Endometrial microvascular endothelial cells (primary cell): ENCODE measurements around the gene DOHH. TPM values are rescaled to one million over a fixed set of nuclear protein-coding genes. Genes with fewer than 3 reads are reported as not detected.
"Not testable (repeated sequence)": the region's sequence is repeated elsewhere in the genome, so short reads cannot be mapped to it uniquely, and the experiment has no call there.

Source experiments
- in situ Hi-C: cut with HindIII; loops from 2 replicates; pipeline ENCODE4 v1.10.0; 2017; ENCODE audit warnings: low sequenced_read_pairs, low pct_unique_long_range_greater_than_20kb; ENCODE audit errors: inconsistent ontology term
- total RNA-seq: library from RNA; depleted of rRNA; stranded (reverse); fragments of >200 nt; gene quantifications from one replicate; pipeline ENCODE4 v1.2.3, GENCODE V29; 2015; ENCODE audit errors: inconsistent ontology term

Gene DOHH
- total RNA-seq, 1 donor from 2014 or later, result 28.8 TPM

DNA sequence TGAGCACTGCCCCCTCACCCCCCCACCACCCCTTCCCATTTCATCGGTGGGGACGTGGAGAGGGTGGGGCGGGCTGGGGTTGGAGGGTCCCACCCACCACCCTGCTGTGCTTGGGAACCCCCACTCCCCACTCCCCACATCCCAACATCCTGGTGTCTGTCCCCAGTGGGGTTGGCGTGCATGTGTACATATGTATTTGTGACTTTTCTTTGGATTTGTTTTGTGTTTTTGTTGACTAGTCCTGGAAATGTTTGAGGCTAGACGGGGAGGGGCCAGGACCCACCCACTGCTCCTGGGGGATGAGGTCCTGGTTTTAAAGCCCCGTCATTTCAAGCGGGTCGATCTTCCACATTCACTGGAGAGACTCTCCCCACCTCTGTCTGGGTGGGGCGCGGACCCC lies 35.5 kb upstream of the DOHH start:
- in situ Hi-C loops, result no loop called here

DNA sequence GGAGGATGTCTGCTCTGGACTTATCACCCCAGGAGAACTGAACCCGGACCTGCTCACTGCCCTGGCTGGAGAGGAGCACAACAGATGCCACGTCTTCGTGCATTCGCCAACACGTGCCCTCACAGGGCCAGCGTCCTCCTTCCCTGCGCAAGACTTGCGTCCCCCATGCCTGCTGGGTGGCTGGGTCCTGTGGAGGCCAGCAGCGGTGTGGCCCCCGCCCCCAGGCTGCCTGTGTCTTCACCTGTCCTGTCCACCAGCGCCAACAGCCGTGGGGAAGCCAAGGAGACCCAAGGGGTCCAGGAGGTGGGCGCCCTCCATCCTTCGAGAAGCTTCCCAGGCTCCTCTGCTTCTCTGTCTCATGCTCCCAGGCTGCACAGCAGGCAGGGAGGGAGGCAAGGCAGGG lies 35.1 kb upstream of the DOHH start:
- in situ Hi-C loops, result no loop called here

GRCh38 chr19:3535235-3535535 lies 34.7 kb upstream of the DOHH start:
- in situ Hi-C loops, result no loop called here

- in situ Hi-C loops, result no loop called here
Measured at GRCh38 chr19:3534375-3535234, 34.1 kb upstream of the DOHH start.

GRCh38 chr19:3533563-3534216 lies 33.2 kb upstream of the DOHH start:
- in situ Hi-C loops, result no loop called here

DNA sequence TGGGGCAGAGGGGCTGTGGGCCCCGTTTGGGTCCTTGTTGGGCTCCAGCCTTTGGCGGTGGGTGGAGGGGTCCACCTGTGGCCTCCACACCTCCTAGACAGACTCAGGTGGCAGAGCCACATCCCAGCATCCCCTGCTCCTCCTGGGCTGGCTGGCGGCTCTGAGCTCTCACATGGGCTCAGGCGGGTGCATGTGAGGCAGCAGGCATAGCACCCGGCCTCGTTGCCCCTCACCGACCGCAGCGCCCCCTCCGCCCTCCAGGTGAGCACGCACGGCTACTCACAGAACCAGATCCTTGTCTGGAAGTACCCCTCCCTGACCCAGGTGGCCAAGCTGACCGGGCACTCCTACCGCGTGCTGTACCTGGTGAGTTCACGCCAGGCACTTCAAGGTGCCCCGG lies 32.6 kb upstream of the DOHH start:
- in situ Hi-C loops, result no loop called here

- in situ Hi-C loops, result no loop called here
Measured at GRCh38 chr19:3532154-3532786, 31.8 kb upstream of the DOHH start.

DNA sequence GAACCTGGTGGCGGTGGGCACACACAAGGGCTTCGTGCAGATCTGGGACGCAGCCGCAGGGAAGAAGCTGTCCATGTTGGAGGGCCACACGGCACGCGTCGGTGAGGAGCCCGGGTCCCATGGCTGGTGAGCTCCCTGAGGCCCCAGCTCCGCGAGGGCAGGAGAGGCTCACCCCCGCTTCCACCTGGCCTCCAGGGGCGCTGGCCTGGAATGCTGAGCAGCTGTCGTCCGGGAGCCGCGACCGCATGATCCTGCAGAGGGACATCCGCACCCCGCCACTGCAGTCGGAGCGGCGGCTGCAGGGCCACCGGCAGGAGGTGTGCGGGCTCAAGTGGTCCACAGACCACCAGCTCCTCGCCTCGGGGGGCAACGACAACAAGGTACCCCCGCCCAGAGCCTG lies 31.2 kb upstream of the DOHH start:
- in situ Hi-C loops, result no loop called here

DNA sequence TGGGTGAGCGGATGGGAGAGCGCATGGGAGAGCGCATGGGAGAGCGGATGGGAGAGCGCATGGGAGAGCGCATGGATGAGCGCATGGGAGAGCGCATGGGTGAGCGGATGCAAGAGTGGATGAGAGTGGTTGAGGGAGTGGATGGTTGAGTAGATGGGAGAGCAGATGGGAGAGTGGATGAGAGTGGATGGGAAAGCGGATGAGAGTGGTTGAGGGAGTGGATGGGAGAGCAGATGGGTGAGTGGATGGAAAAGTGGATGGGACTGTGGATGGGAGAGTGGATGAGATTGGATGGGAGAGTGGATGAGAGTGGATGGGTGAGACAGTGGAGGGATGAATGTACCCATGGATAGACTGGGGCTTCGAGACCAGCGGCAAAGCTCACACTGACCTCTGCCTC lies 29.9 kb upstream of the DOHH start:
- in situ Hi-C loops, result no loop called here

- in situ Hi-C loops, result not testable (repeated sequence)
Measured at GRCh38 chr19:3529299-3529698, 28.8 kb upstream of the DOHH start.

DNA sequence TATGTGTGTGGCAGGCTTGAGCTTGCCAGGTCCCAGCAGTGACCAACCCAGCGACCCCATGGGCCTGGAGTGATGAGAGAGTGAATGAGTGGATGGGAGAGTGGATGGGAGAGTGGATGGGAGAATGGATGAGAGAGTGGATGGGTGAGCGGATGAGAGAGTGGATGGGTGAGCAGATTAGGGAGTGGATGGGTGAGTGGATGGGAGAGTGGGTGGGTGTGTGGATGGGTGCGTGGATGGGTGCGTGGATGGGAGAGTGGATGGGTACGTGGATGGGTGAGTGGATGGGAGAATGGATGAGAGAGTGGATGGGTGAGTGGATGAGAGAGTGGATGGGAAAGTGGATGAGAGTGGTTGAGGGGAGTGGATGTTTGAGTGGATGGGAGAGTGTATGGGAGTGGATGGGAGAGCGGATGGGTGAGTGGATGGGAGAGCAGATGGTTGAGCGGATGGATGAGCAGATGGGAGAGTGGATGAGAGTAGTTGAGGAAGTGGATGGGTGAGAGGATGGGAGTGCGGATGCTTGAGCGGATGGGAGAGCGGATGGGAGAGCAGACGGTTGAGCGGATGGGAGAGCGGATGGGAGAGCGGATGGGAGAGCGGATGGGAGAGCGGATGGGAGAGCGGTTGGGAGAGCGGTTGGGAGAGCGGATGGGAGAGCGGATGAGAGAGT lies 28.2 kb upstream of the DOHH start:
- in situ Hi-C loops, result no loop called here

DNA sequence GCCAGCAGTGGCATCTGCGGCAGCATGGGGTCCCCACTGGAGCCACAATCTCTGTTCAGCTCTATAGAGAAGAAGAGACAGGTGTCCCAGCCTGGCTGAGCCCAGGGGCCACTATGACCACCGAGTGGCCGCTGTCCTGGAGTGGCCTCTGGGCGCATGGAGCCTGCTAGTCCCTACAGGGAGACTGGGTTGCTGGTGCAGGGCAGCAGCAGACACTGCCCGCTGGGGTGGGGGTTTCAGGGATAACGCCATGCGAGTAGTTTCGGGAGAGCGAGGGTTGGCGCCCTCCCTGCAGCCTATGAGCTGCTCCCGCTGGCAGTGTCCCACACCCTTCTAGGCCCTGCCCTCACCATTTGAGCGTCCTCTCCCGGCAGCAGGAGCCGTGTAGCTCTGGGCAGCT lies 27.6 kb upstream of the DOHH start:
- in situ Hi-C loops, result no loop called here

- in situ Hi-C loops, result no loop called here
Measured at GRCh38 chr19:3527238-3527910, 26.9 kb upstream of the DOHH start.

DNA sequence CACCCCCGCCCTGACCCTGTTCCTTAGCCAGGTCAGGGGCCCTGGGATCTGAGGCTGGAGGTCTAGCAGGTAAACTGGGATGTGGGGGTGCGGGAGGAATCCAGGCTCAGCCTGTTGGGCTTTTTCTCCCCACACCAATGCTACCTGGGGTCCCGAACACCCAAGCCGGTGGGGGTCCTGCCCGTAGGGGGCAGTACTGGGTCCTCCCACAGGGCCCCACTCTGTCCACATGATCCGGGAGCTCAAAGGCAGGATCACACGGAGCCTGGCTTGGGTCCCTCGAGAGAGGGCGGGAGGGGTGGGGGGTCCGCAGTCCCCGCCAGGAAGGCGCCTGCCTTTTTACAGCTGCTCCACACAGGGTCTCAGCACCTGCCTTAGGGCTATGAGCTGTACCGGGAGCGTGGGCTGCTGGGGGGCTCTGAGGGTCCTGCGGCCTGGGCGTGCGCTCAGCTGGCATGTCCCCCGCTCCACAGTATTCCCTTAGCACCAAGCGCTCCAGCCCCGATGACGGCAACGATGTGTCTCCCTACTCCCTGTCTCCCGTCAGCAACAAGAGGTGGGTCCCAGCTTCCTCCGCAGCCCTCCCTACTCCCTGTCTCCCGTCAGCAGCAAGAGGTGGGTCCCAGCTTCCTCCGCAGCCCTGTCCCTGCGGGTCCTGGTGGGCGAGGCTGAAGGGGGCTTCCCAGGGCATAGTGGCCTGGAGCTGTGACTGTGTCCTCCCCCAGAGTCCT lies 26.2 kb upstream of the DOHH start:
- in situ Hi-C loops, result no loop called here

DNA sequence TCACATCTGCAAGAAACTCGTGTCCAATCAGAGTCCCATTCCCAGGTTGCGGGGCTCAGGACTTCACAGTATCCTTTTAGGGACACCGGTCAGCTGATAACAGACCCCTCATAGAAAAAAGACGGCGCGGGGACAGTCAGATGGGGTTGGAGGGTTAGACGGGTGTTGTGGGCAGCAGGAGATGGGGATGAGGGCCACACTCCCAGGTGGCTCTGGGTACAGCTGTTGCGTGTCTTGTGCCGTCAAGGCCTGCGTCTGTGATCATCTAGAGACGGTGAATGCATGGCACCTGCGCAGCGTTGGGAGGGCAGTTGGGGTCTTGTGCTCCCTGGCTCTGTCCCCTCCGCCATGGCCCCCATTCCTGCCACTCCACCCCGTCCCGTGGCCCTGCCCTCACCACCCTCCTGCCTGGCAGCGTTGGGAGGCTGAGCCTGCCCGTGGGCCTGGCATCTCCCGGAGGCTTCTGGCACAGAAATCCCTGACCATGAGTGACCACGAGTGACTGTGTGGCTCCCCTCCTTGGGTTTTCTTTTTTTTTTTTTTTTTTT lies 24.5 kb upstream of the DOHH start:
- in situ Hi-C loops, result no loop called here

DNA sequence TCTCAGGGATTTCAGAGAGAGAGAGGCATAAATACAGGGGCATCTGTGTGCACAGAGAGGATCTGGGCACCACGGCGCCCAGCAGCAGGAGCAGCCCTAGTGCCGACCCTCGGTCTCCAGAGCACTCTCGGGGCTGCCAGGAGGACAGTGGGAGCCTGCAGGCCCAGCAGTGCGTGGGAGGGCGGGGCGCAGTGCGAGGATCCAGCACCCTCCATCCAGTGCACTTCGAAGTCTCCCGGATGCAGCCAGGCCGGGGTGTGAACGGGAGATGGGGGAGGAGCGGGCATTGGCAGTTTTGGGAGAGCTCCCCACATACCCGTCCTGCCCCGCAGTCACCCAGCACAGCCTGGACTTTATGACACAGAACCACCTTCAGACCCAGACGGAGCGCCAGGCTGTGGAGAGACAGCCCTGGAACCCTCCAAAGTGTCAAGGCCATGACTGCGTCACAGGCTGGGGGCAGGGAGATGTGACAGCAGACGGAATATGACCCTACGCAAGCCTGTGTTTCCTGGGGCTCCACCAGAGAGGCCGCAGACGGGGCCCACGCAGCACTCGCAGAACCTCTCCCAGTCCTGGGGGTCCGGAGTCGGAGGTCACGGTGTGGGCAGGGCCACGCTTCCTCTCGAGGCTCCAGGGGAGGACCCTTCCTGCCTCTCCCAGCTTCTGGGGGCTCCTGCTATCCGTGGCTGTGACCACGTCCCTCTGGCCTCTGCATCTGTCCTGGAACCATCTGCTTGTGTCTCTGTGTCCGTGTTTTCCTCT lies 23.8 kb upstream of the DOHH start:
- in situ Hi-C loops, result no loop called here

DNA sequence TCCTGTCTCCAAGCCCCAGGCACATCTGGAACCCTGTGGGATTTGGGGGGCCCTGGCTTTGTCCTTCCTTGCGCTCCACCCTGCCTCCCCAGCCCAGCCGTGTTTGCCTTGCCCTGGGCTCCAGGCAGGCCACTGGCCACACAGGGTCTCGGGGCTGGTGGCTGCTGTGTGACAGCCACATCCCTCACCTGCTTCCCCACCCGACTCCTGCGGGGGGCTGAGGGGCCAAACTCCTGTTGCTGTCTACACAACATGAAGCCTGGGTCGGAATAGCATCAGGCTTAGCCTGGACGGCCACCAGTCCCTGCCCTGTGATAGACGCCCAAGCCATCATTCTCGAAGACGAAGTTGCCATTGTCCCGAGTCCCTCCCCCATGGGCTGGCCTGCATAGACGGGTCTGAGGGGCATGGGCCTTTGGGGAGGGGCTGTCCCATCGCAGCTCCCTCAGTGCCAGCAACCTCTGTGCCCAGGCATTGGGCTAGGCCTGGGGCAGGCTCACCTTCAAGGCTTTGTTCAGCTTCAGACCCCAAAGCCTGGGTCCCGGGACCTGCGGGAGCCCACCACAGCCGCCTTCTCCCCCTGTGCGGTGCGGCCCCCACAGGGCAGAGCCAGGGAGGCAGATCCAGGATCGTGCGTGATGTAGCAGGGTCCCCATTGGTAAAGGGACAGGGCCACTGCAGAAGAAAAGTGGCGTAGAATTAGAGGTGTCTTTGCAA lies 23.0 kb upstream of the DOHH start:
- in situ Hi-C loops, result no loop called here
